ENCODE results near the gene KRTAP3-3.
"Not testable (repeated sequence)": the region's sequence is repeated elsewhere in the genome, so short reads cannot be mapped to it uniquely, and the experiment has no call there.

KRTAP3-3 gene

GRCh38 chr17:41004397-41004796 lies 10.4 kb upstream of the KRTAP3-3 start:
- DNase-seq (ENCODE audit: low spot score): no peak

- DNase-seq (ENCODE audit: low spot score): no peak
Measured at GRCh38 chr17:41003926-41004325, 10.0 kb upstream of the KRTAP3-3 start.

- DNase-seq (ENCODE audit: low spot score): no peak
Measured at GRCh38 chr17:41002814-41003213, 8.8 kb upstream of the KRTAP3-3 start.

GRCh38 chr17:41001795-41002194 lies 7.8 kb upstream of the KRTAP3-3 start:
- no peak for DNase-seq (ENCODE audit: low spot score)

GRCh38 chr17:40999563-40999962 lies 5.6 kb upstream of the KRTAP3-3 start, which contains the start of gene KRTAP3-2:
KRTAP3-2 (minus strand) TSS chr17:40999906; CDS start chr17:40999853, 53 bp downstream.
- DNase-seq (ENCODE audit: low spot score): not testable (repeated sequence)

GRCh38 chr17:40997361-40997760 lies 3.4 kb upstream of the KRTAP3-3 start:
- DNase-seq (ENCODE audit: low spot score): no peak

GRCh38 chr17:40996829-40997228 lies 2.9 kb upstream of the KRTAP3-3 start:
- DNase-seq (ENCODE audit: low spot score): no peak

- no peak for DNase-seq (ENCODE audit: low spot score)
Measured at GRCh38 chr17:40995116-40995515, 1.2 kb upstream of the KRTAP3-3 start.

- DNase-seq (ENCODE audit: low spot score): no peak
Measured at GRCh38 chr17:40993084-40993483, 880 bp downstream of the KRTAP3-3 start.

- DNase-seq (ENCODE audit: low spot score): no peak
Measured at GRCh38 chr17:40992666-40993065, 1.3 kb downstream of the KRTAP3-3 start.

GRCh38 chr17:40986920-40987319 lies 7.0 kb downstream of the KRTAP3-3 start:
- DNase-seq (ENCODE audit: low spot score): no peak

- no peak for DNase-seq (ENCODE audit: low spot score)
Measured at GRCh38 chr17:40984226-40984625, 9.7 kb downstream of the KRTAP3-3 start, which contains the start of gene KRT40. KRT40 (minus strand) TSS chr17:40984326; CDS start chr17:40984273, 53 bp downstream.

GRCh38 chr17:40981115-40981514 lies 12.8 kb downstream of the KRTAP3-3 start:
- no peak for DNase-seq (ENCODE audit: low spot score)

GRCh38 chr17:40980596-40980995 lies 13.4 kb downstream of the KRTAP3-3 start:
- no peak for DNase-seq (ENCODE audit: low spot score)

GRCh38 chr17:40980117-40980516 lies 13.8 kb downstream of the KRTAP3-3 start:
- DNase-seq (ENCODE audit: low spot score): no peak

GRCh38 chr17:40978575-40979151 lies 15.3 kb downstream of the KRTAP3-3 start:
- DNase-seq (ENCODE audit: low spot score): no peak

- DNase-seq (ENCODE audit: low spot score): no peak
Measured at GRCh38 chr17:40975516-40975915, 18.4 kb downstream of the KRTAP3-3 start.

GRCh38 chr17:40974366-40974765 lies 19.6 kb downstream of the KRTAP3-3 start:
- DNase-seq (ENCODE audit: low spot score): no peak

GRCh38 chr17:40967582-40967981 lies 26.4 kb downstream of the KRTAP3-3 start:
- no peak for DNase-seq (ENCODE audit: low spot score)

GRCh38 chr17:40966848-40967247 lies 27.1 kb downstream of the KRTAP3-3 start, which contains the start of gene KRT39:
KRT39 (minus strand) TSS chr17:40966948; CDS start chr17:40966856, 92 bp downstream.
- no peak for DNase-seq (ENCODE audit: low spot score)

- DNase-seq (ENCODE audit: low spot score): no peak
Measured at GRCh38 chr17:40963838-40964237, 30.1 kb downstream of the KRTAP3-3 start.

- no peak for DNase-seq (ENCODE audit: low spot score)
Measured at GRCh38 chr17:40962059-40962561, 31.9 kb downstream of the KRTAP3-3 start.

GRCh38 chr17:40961591-40961990 lies 32.4 kb downstream of the KRTAP3-3 start:
- DNase-seq (ENCODE audit: low spot score): no peak

- DNase-seq (ENCODE audit: low spot score): no peak
Measured at GRCh38 chr17:40960144-40960543, 33.8 kb downstream of the KRTAP3-3 start.

Measured in ecto neural progenitor cell (in vitro differentiated cells).